Left ventricle myocardium inferior (tissue), 1 donor: Measurements from ENCODE around the gene FLT3. TPM values are rescaled to one million over a fixed set of nuclear protein-coding genes. Genes with fewer than 3 reads are reported as not detected.
"Not testable (repeated sequence)": the region's sequence is repeated elsewhere in the genome, so short reads cannot be mapped to it uniquely, and the experiment has no call there.

ENCODE experiments used
- DNase-seq: peaks from one replicate; pipeline ENCODE4 v3.0.0-alpha.2; 2020
- H3K27ac ChIP-seq: fragments of 200-600 bp; replicated peaks from 2 replicates; pipeline ENCODE4 v1.8.0; 2021
- H3K27me3 ChIP-seq: fragments of 200-600 bp; 2 replicates; pipeline ENCODE4 v1.8.0; 2021; ENCODE audit warnings: low read depth
- H3K36me3 ChIP-seq: fragments of 200-600 bp; 2 replicates; pipeline ENCODE4 v1.8.0; 2021
- H3K4me1 ChIP-seq: fragments of 200-600 bp; 2 replicates; pipeline ENCODE4 v1.8.0; 2021
- H3K4me3 ChIP-seq: fragments of 200-600 bp; 2 replicates; pipeline ENCODE4 v1.8.0; 2021; ENCODE audit warnings: mild to moderate bottlenecking, moderate library complexity
- H3K9me3 ChIP-seq: fragments of 200-600 bp; replicated peaks from 2 replicates; pipeline ENCODE4 v1.8.0; 2021
- intact Hi-C: fragments of 100-400 bp; cut with micrococcal nuclease; formaldehyde crosslinking; loops from one replicate; pipeline ENCODE4 v1.11.0; 2022
- total RNA-seq: library from RNA; stranded (reverse); fragmentation: NEBNext Ultra II Directional; extraction: Animal tissue kit (Norgen Biotek cat#: 25700); gene quantifications from one replicate; pipeline ENCODE4 v1.2.1, GENCODE V29; 2021
- TF ChIP-seq, protein P1 (sequence below): fragments of 200-600 bp; IDR thresholded peaks from 2 replicates; pipeline ENCODE4 v1.8.0; 2021; ENCODE audit warnings: antibody characterized with exemption, mild to moderate bottlenecking, borderline replicate concordance
- donor health status: DM: no; HTN: yes; CAD: no; lungs with severe emphysema.

Gene FLT3
- total RNA-seq, 1 donor from 2014 or later, result 0.05 TPM

GRCh38 chr13:27967203-27967735 lies 133.1 kb downstream of the FLT3 start:
- Histone ChIP-seq H3K4me3 (no peak overlapping the region), H3K27me3 (peaks cover 100% of the 10 kb centered on the region)
- intact Hi-C loops, result no loop called here

GRCh38 chr13:27966641-27967202 lies 133.7 kb downstream of the FLT3 start:
- DNase-seq, result no peak
- H3K4me1 ChIP-seq, result peaks cover 31% of the 10 kb centered on the region
- peaks cover 100% of the 10 kb centered on the region for H3K27me3 ChIP-seq
- no peak overlapping the region for H3K4me3 ChIP-seq
- no peak overlapping the region for H3K27ac ChIP-seq
- intact Hi-C loops, result no loop called here
- no peaks in the 10 kb centered on the region for H3K36me3 ChIP-seq
- no peaks in the 10 kb centered on the region for H3K9me3 ChIP-seq
- TF ChIP-seq, protein P1, sequence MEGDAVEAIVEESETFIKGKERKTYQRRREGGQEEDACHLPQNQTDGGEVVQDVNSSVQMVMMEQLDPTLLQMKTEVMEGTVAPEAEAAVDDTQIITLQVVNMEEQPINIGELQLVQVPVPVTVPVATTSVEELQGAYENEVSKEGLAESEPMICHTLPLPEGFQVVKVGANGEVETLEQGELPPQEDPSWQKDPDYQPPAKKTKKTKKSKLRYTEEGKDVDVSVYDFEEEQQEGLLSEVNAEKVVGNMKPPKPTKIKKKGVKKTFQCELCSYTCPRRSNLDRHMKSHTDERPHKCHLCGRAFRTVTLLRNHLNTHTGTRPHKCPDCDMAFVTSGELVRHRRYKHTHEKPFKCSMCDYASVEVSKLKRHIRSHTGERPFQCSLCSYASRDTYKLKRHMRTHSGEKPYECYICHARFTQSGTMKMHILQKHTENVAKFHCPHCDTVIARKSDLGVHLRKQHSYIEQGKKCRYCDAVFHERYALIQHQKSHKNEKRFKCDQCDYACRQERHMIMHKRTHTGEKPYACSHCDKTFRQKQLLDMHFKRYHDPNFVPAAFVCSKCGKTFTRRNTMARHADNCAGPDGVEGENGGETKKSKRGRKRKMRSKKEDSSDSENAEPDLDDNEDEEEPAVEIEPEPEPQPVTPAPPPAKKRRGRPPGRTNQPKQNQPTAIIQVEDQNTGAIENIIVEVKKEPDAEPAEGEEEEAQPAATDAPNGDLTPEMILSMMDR, result no peak

More at GRCh38 chr13:27967203-27967735, 133.1 kb downstream of the FLT3 start:
- Histone ChIP-seq H3K9me3 (no peaks in the 10 kb centered on the region), H3K27ac (no peak overlapping the region), H3K36me3 (no peaks in the 10 kb centered on the region), H3K4me1 (peaks cover 31% of the 10 kb centered on the region)
- TF ChIP-seq, protein P1, result no peak
- no peak for DNase-seq

- Histone ChIP-seq H3K4me1 (peaks cover 33% of the 10 kb centered on the region), H3K27ac (no peak overlapping the region), H3K27me3 (peaks cover 100% of the 10 kb centered on the region), H3K36me3 (no peaks in the 10 kb centered on the region), H3K4me3 (no peak overlapping the region), H3K9me3 (no peaks in the 10 kb centered on the region)
- TF ChIP-seq, protein P1, result no peak
- no peak for DNase-seq
- intact Hi-C loops, result no loop called here
These were observed 134.4 kb downstream of the FLT3 start for GRCh38 chr13:27965740-27966640.

- no peaks in the 10 kb centered on the region for H3K9me3 ChIP-seq
- intact Hi-C loops, result no loop called here
- TF ChIP-seq, protein P1, result no peak
- DNase-seq, result no peak
- no peak overlapping the region for H3K4me3 ChIP-seq
- H3K27me3 ChIP-seq, result peaks cover 100% of the 10 kb centered on the region
- no peak overlapping the region for H3K27ac ChIP-seq
- peaks cover 36% of the 10 kb centered on the region for H3K4me1 ChIP-seq
- H3K36me3 ChIP-seq, result no peaks in the 10 kb centered on the region
These were observed 135.0 kb downstream of the FLT3 start for GRCh38 chr13:27965343-27965739.

DNA sequence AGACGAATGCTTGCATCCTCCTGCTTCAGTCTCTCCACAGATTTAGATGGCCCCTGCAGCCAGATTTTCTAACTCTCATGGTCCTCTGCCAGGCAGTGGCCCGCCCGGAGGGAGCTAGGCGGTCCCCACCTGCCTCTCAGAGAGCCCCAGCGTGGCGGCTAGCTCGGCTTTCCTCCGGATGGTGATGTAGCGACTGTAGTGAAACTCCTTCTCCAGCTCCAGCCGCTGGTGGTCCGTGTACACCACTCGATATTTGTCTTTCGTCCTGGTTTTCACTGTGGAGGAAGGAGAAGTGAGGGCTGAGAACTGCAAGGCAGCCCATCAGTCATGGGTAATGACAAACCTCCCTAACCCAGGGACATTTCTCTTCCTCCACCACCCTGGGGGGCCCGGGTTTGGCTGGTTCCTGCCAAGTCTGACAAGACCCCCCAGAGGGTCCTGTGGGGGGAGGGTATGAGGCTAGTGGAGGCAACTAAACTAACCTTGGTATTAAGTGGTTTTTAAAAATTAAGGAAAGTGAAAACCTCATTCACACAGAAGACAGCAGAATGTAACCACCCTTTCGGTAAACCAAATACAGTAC lies 135.5 kb downstream of the FLT3 start:
- H3K4me1 ChIP-seq, result peaks cover 40% of the 10 kb centered on the region
- intact Hi-C loops, result no loop called here
- H3K36me3 ChIP-seq, result no peaks in the 10 kb centered on the region
- no peak for DNase-seq
- H3K4me3 ChIP-seq, result no peak overlapping the region
- H3K27ac ChIP-seq, result no peak overlapping the region
- peaks cover 100% of the 10 kb centered on the region for H3K27me3 ChIP-seq
- H3K9me3 ChIP-seq, result no peaks in the 10 kb centered on the region
- TF ChIP-seq, protein P1, result no peak

GRCh38 chr13:27964206-27964605 lies 136.2 kb downstream of the FLT3 start:
- Histone ChIP-seq H3K4me1 (peaks cover 46% of the 10 kb centered on the region), H3K27me3 (peaks cover 100% of the 10 kb centered on the region)
- H3K36me3 ChIP-seq, H3K27ac ChIP-seq, intact Hi-C loops, H3K4me3 ChIP-seq, H3K9me3 ChIP-seq, DNase-seq: not testable (repeated sequence)
